ENCODE data around the gene ACTMAP.
A peak's percentile ranks its signal among the peaks of the same experiment; 100 is the strongest.

ACTMAP gene

DNA sequence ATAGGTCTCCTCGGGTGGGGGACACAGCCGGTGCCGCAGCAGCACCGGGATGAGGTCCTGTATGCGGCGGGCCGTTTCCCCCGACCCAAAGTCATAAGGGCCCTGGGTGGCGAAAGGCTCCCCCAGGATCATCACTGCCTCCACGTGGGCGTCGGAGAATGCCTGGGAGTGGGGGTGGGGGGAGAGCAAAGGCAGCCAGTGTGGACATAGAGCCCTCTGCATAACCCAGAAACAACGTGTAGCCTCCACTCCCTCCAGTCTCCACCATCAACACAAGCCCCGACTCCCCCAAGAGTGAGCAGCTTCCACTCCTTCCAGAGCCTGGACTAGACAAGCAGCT, 58.1 kb downstream of the ACTMAP start:
- DNase-seq, result no peak

DNA sequence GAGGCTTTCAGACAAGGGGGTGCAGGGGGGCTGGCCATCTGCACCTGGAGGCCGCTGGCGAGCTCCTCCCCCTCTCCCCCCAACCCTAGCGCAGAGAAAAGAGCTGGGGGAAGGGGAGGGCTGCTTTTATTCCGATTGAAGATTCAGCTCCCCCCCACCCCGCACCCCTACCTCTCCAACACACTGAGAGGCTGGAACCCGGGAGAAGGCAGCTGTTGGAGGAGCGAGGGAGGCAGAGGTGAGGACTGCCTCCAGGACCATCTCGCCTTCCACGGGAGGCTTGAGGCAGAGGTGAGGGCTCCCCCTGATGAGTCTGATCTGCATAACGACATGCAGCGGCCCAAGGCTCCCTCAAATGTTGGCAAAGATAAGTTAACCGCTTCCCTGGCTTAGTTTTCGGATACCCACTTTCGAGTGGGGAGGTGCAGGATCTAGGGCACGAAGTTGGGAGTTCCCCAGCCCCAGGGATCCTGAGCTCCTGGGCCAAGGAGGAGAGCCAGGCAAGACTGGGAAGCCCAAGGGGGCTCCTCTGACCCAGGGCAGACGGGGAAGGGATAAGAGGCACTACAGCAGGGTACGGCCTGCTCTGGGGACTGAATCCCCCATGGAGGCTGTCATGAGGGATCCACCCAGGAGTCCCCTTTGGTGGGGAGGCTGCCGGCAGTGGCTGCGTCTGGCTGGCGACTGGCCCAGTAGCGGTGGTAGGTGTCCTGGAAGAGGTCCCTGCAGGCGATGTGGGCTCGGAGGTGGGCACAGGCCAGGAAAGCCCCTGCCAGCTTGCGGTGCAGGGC, 58.7 kb downstream of the ACTMAP start:
- DNase-seq, result peak; percentile 73
